IMR-90 (cell line): Measurements from ENCODE around the gene P4HA1. TPM values are rescaled to one million over a fixed set of nuclear protein-coding genes. Genes with fewer than 3 reads are reported as not detected.

Experiments used
- ATAC-seq: fragments of 200-7000 bp; cut with Tn5 transposase; 2 replicates; pipeline ENCODE4 v1.9.1; 2020; ENCODE audit warnings: low read depth, mild to moderate bottlenecking, moderate library complexity
- BruUV-seq: library from RNA; stranded (reverse); fragments of 400-500 nt; replicated peaks from 2 replicates; lab custom pipeline; 2021; lab: Mats Ljungman, UMichigan
- CTCF ChIA-PET: fragments of 300-600 bp; formaldehyde crosslinking; extraction: SDS; loops from one replicate; lab custom pipeline; 2021; ENCODE audit warnings: antibody characterized with exemption; lab: Yijun Ruan, JAX
- POLR2A ChIA-PET: fragments of 300-600 bp; sonication (Branson Sonifier 250); formaldehyde crosslinking; loops from one replicate; lab custom pipeline; 2022; ENCODE audit warnings: antibody characterized with exemption; ENCODE audit not compliant: unreplicated experiment; lab: Charles Lee
- DNase-seq: peaks from one replicate; pipeline ENCODE4 v3.0.0; 2013
- H2AFZ ChIP-seq: replicated peaks from 2 replicates; pipeline ENCODE3; 2013; ENCODE audit warnings: low read length, mild to moderate bottlenecking; ENCODE audit not compliant: poor library complexity
- H2AK5ac ChIP-seq: 2 replicates; pipeline ENCODE4 v1.6.1; 2013; ENCODE audit warnings: low read depth, low read length, inconsistent platforms
- H2AK9ac ChIP-seq: replicated peaks from 2 replicates; pipeline ENCODE3; 2013; ENCODE audit warnings: mild to moderate bottlenecking, low read depth, low read length, moderate library complexity; ENCODE audit not compliant: poor library complexity
- H2BK120ac ChIP-seq: 2 replicates; pipeline ENCODE4 v1.6.1; 2013; ENCODE audit warnings: low read depth, low read length, inconsistent platforms
- H2BK15ac ChIP-seq: 3 replicates; pipeline ENCODE4 v1.6.1; 2013; ENCODE audit warnings: low read depth, low read length, inconsistent platforms
- H2BK20ac ChIP-seq: 2 replicates; pipeline ENCODE4 v1.6.1; 2013; ENCODE audit warnings: low read depth, mild to moderate bottlenecking, inconsistent platforms, low read length, moderate library complexity
- H2BK5ac ChIP-seq: 2 replicates; pipeline ENCODE4 v1.6.1; 2013; ENCODE audit warnings: mild to moderate bottlenecking, low read depth, low read length, inconsistent platforms; ENCODE audit not compliant: poor library complexity, severe bottlenecking
- H3K14ac ChIP-seq: replicated peaks from 2 replicates; pipeline ENCODE4 v1.6.1; 2013; ENCODE audit warnings: low read depth, low read length, inconsistent platforms
- H3K18ac ChIP-seq: 2 replicates; pipeline ENCODE4 v1.6.1; 2013; ENCODE audit warnings: low read depth, low read length, control low read depth
- H3K23ac ChIP-seq: 2 replicates; pipeline ENCODE4 v1.6.1; 2013; ENCODE audit warnings: low read depth, low read length, inconsistent platforms
- H3K27ac ChIP-seq: 2 replicates; pipeline ENCODE4 v1.5.1; 2013; ENCODE audit warnings: mild to moderate bottlenecking, control low read depth, low read length; ENCODE audit not compliant: insufficient read depth
- H3K27me3 ChIP-seq: 2 replicates; pipeline ENCODE4 v1.6.1; 2013; ENCODE audit warnings: low read length; ENCODE audit not compliant: control insufficient read depth, insufficient read depth
- H3K36me3 ChIP-seq: 2 replicates; pipeline ENCODE4 v1.6.1; 2013; ENCODE audit warnings: low read length, mixed read lengths; ENCODE audit not compliant: control insufficient read depth, insufficient read depth
- H3K4ac ChIP-seq: 2 replicates; pipeline ENCODE4 v1.6.1; 2013; ENCODE audit warnings: low read depth, low read length, inconsistent platforms
- H3K4me1 ChIP-seq: 2 replicates; pipeline ENCODE4 v1.6.1; 2013; ENCODE audit warnings: low read length, mixed read lengths; ENCODE audit not compliant: control insufficient read depth, insufficient read depth
- H3K4me2 ChIP-seq: 2 replicates; pipeline ENCODE4 v1.6.1; 2013; ENCODE audit warnings: low read depth, mild to moderate bottlenecking, control low read depth, low read length, moderate library complexity
- H3K4me3 ChIP-seq: 2 replicates; pipeline ENCODE4 v1.5.1; 2013; ENCODE audit warnings: low read depth, mild to moderate bottlenecking, control low read depth, low read length, moderate library complexity; ENCODE audit not compliant: insufficient read depth
- H3K56ac ChIP-seq: 2 replicates; pipeline ENCODE4 v1.6.1; 2013; ENCODE audit warnings: low read length, inconsistent platforms; ENCODE audit not compliant: insufficient read depth; ENCODE audit errors: extremely low read depth
- H3K79me1 ChIP-seq, 2 experiments: 2 replicates each; pipeline ENCODE4 v1.6.1; 2013; ENCODE audit warnings: low read length in 2 of 2, inconsistent platforms in 1 of 2, low read depth in 1 of 2
- H3K9ac ChIP-seq: 2 replicates; pipeline ENCODE4 v1.6.1; 2013; ENCODE audit warnings: low read depth, low read length, control low read depth
- H3K9me1 ChIP-seq: 2 replicates; pipeline ENCODE4 v1.6.1; 2013; ENCODE audit warnings: low read length, inconsistent platforms; ENCODE audit not compliant: insufficient read depth
- H3K9me3 ChIP-seq: 2 replicates; pipeline ENCODE4 v1.6.1; 2013; ENCODE audit warnings: low read length; ENCODE audit not compliant: control insufficient read depth, insufficient read depth
- H4K20me1 ChIP-seq: 2 replicates; pipeline ENCODE4 v1.6.1; 2013; ENCODE audit warnings: low read length, inconsistent platforms; ENCODE audit not compliant: insufficient read depth
- H4K5ac ChIP-seq: 2 replicates; pipeline ENCODE4 v1.6.1; 2013; ENCODE audit warnings: mild to moderate bottlenecking, low read depth, low read length, control low read depth
- H4K8ac ChIP-seq, 2 experiments: 2 replicates each; pipeline ENCODE4 v1.6.1; 2013; ENCODE audit warnings: low read depth in 2 of 2, low read length in 2 of 2, control low read depth in 1 of 2, inconsistent platforms in 1 of 2
- H4K91ac ChIP-seq: 2 replicates; pipeline ENCODE4 v1.6.1; 2013; ENCODE audit warnings: low read depth, low read length, inconsistent platforms; ENCODE audit not compliant: insufficient read depth
- BHLHE40 ChIP-seq: fragments of 150-350 bp; IDR thresholded peaks from 2 replicates; pipeline ENCODE4 v1.6.1; 2016; ENCODE audit warnings: mild to moderate bottlenecking, low read depth, low read length
- CEBPB ChIP-seq: IDR thresholded peaks from 2 replicates; pipeline ENCODE4 v1.6.1; 2012; ENCODE audit warnings: low read depth, low read length, improper control_type of control experiment
- CHD1 ChIP-seq: IDR thresholded peaks from 2 replicates; pipeline ENCODE4 v1.6.1; 2012; ENCODE audit warnings: low read depth, low read length, improper control_type of control experiment
- FOS ChIP-seq: fragments of 150-350 bp; IDR thresholded peaks from 2 replicates; pipeline ENCODE4 v1.6.1; 2016; ENCODE audit warnings: low read depth, low read length
- MAFK ChIP-seq: IDR thresholded peaks from 2 replicates; pipeline ENCODE4 v1.6.1; 2012; ENCODE audit warnings: low read depth, low read length, improper control_type of control experiment
- MAZ ChIP-seq: IDR thresholded peaks from 2 replicates; pipeline ENCODE4 v1.6.1; 2012; ENCODE audit warnings: low read depth, mild to moderate bottlenecking, low read length, improper control_type of control experiment, moderate library complexity, borderline replicate concordance
- MXI1 ChIP-seq: IDR thresholded peaks from 2 replicates; pipeline ENCODE4 v1.6.1; 2012; ENCODE audit warnings: low read depth, mild to moderate bottlenecking, low read length, moderate library complexity, borderline replicate concordance
- NFE2L2 ChIP-seq: fragments of 150-350 bp; IDR thresholded peaks from 2 replicates; pipeline ENCODE4 v1.6.1; 2016; ENCODE audit warnings: low read depth, mild to moderate bottlenecking, low read length
- POLR2A ChIP-seq: IDR thresholded peaks from 2 replicates; pipeline ENCODE4 v1.6.1; 2012; ENCODE audit warnings: mild to moderate bottlenecking, low read depth, low read length
- RAD21 ChIP-seq: IDR thresholded peaks from 2 replicates; pipeline ENCODE4 v1.6.1; 2012; ENCODE audit warnings: low read length, improper control_type of control experiment
- RCOR1 ChIP-seq: IDR thresholded peaks from 2 replicates; pipeline ENCODE4 v1.6.1; 2012; ENCODE audit warnings: mild to moderate bottlenecking, low read length, improper control_type of control experiment; ENCODE audit not compliant: insufficient replicate concordance
- RFX5 ChIP-seq: IDR thresholded peaks from 2 replicates; pipeline ENCODE4 v1.8.0; 2012; ENCODE audit warnings: low read depth, mild to moderate bottlenecking, low read length, moderate library complexity
- SMC3 ChIP-seq: fragments of 150-350 bp; IDR thresholded peaks from 2 replicates; pipeline ENCODE4 v1.6.1; 2016; ENCODE audit warnings: low read depth, mild to moderate bottlenecking, antibody characterized with exemption, low read length, moderate library complexity
- WGBS, 2 experiments: methylation state at CpG; one replicate each; pipeline versions ENCODE4 v1.1.5 to v1.1.7; 2013; ENCODE audit warnings: missing lambda C conversion rate in 2 of 2; ENCODE audit not compliant: insufficient read length in 1 of 2; ENCODE audit errors: extremely low coverage in 2 of 2; 5-methylcytosine and 5-hydroxymethylcytosine counted together
- dilution Hi-C: fragments of 300-500 bp; cut with HindIII; formaldehyde crosslinking; loops from one replicate; pipeline ENCODE4 v1.14.3; 2018; ENCODE audit warnings: low sequenced_read_pairs; ENCODE audit not compliant: unreplicated experiment
- in situ Hi-C: fragments of 300-500 bp; cut with MboI; formaldehyde crosslinking; loops from 3 replicates; pipeline ENCODE4 v1.14.3; 2019; ENCODE audit warnings: low sequenced_read_pairs, inconsistent platforms, mixed read lengths
- intact Hi-C: fragments of 100-400 bp; cut with micrococcal nuclease; formaldehyde crosslinking; loops from 2 replicates; pipeline ENCODE4 v1.10.0; 2022
- polyA plus RNA-seq, 3 experiments: library from polyadenylated mRNA; depleted of rRNA; stranded (reverse); fragments of >200 nt; gene quantifications; 2 replicates each; pipeline ENCODE4 v1.2.3, GENCODE V29; 2012; ENCODE audit warnings: low replicate concordance in 1 of 3
- total RNA-seq: library from RNA; depleted of rRNA; stranded (reverse); fragments of >200 nt; gene quantifications from 2 replicates; pipeline ENCODE4 v1.2.3, GENCODE V29; 2012
- TF ChIP-seq, protein P1 (sequence below): fragments of 150-350 bp; IDR thresholded peaks from 2 replicates; pipeline ENCODE4 v1.6.1; 2017; ENCODE audit warnings: mild to moderate bottlenecking, antibody characterized with exemption, low read length, low read depth
- TF ChIP-seq, protein P2 (sequence below): conservative IDR thresholded peaks from 2 replicates; pipeline ENCODE4 v1.5.1; 2012; ENCODE audit warnings: mild to moderate bottlenecking, low read depth, low read length, improper control_type of control experiment
- TF ChIP-seq, protein P3 (sequence below): fragments of 150-350 bp; IDR thresholded peaks from 2 replicates; pipeline ENCODE4 v1.6.1; 2016; ENCODE audit warnings: low read depth, mild to moderate bottlenecking, low read length, moderate library complexity, borderline replicate concordance

P4HA1 gene
- total and polyA plus RNA-seq, 2 of the 4 experiments (the other 2 are of a cell fraction), result 178 to 241 TPM

DNA sequence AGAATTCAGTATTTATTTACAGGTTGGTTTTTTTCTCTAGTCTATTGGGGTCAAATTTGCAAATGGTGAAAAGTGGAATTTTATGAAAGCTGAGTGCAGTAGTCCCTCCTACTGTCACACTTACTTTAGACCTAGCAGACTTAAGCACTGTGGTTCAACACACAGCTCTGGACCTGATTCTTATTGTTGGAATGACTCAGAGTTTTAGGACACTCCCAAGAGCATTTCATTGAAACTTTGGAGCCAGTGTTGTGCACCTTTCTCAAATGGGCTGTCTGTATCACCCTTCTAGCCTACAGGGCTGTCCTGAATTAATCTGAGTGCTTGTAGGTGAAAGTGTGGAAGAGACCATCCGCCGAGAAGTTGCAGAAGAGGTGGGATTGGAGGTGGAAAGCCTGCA is 29.7 kb upstream of the P4HA1 start:
- H4K8ac ChIP-seq, result no peak overlapping the region
- H3K9me3 ChIP-seq, result no peaks in the 10 kb centered on the region

More for the DNA sequence above, 29.7 kb upstream of the P4HA1 start:
- ChIA-PET POLR2A (no interaction called here), CTCF (no interaction called here)
- WGBS, 2 experiments, result no CpG with 5 or more reads among the region's 2 CpGs
- Histone ChIP-seq H2AFZ (no peak overlapping the region), H2AK5ac (no peak overlapping the region), H3K23ac (no peak overlapping the region), H3K79me1 (peaks cover 4 to 16% of the 10 kb centered on the region in 2 experiments; a peak in 3 of 4 replicates), H3K18ac (no peak overlapping the region), H4K5ac (no peak overlapping the region), H2BK120ac (no peak overlapping the region), H3K27me3 (no peaks in the 10 kb centered on the region), H3K4me1 (0 out of 2 replicates have a peak, but pooled peaks cover 1% of the 10 kb centered on the region), H4K91ac (no peak overlapping the region), H3K27ac (no peak overlapping the region), H3K4me3 (no peak overlapping the region), H3K36me3 (peaks cover 19% of the 10 kb centered on the region), H3K4ac (no peak overlapping the region), H3K4me2 (no peak overlapping the region), H2BK20ac (no peak overlapping the region), H3K9ac (no peak overlapping the region), H4K20me1 (no peaks in the 10 kb centered on the region), H2BK15ac (no peak overlapping the region), H3K9me1 (peaks cover 13% of the 10 kb centered on the region), H3K56ac (no peak overlapping the region), H3K14ac (no peak overlapping the region), H2BK5ac (no peak overlapping the region), H2AK9ac (no peak overlapping the region)
- no TSS peak for BruUV-seq
- intact Hi-C loops (no loop called here), in situ Hi-C loops (no loop called here), dilution Hi-C loops (no loop called here)
- DNase-seq, result no peak
- ATAC-seq, result no peak
- TF ChIP-seq BHLHE40, result no peak
- TF ChIP-seq, protein P1, sequence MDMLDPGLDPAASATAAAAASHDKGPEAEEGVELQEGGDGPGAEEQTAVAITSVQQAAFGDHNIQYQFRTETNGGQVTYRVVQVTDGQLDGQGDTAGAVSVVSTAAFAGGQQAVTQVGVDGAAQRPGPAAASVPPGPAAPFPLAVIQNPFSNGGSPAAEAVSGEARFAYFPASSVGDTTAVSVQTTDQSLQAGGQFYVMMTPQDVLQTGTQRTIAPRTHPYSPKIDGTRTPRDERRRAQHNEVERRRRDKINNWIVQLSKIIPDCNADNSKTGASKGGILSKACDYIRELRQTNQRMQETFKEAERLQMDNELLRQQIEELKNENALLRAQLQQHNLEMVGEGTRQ, result no peak
- TF ChIP-seq FOS, result no peak
- TF ChIP-seq MAZ, result no peak
- no peak for TF ChIP-seq CEBPB
- TF ChIP-seq, protein P2, sequence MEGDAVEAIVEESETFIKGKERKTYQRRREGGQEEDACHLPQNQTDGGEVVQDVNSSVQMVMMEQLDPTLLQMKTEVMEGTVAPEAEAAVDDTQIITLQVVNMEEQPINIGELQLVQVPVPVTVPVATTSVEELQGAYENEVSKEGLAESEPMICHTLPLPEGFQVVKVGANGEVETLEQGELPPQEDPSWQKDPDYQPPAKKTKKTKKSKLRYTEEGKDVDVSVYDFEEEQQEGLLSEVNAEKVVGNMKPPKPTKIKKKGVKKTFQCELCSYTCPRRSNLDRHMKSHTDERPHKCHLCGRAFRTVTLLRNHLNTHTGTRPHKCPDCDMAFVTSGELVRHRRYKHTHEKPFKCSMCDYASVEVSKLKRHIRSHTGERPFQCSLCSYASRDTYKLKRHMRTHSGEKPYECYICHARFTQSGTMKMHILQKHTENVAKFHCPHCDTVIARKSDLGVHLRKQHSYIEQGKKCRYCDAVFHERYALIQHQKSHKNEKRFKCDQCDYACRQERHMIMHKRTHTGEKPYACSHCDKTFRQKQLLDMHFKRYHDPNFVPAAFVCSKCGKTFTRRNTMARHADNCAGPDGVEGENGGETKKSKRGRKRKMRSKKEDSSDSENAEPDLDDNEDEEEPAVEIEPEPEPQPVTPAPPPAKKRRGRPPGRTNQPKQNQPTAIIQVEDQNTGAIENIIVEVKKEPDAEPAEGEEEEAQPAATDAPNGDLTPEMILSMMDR, result no peak
- no peak for TF ChIP-seq NFE2L2
- TF ChIP-seq MXI1, result no peak
- TF ChIP-seq, protein P3, sequence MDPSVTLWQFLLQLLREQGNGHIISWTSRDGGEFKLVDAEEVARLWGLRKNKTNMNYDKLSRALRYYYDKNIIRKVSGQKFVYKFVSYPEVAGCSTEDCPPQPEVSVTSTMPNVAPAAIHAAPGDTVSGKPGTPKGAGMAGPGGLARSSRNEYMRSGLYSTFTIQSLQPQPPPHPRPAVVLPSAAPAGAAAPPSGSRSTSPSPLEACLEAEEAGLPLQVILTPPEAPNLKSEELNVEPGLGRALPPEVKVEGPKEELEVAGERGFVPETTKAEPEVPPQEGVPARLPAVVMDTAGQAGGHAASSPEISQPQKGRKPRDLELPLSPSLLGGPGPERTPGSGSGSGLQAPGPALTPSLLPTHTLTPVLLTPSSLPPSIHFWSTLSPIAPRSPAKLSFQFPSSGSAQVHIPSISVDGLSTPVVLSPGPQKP, result no peak
- no peak for TF ChIP-seq RCOR1
- TF ChIP-seq SMC3, result no peak
- TF ChIP-seq CHD1, result no peak
- TF ChIP-seq POLR2A, result no peak
- TF ChIP-seq RAD21, result no peak
- TF ChIP-seq RFX5, result no peak
- TF ChIP-seq MAFK, result no peak
